CD4-positive, alpha-beta T cell treated with Interferon gamma for 1 hour (primary cell): ENCODE measurements around the gene PIMREG.

Source experiments
- DNase-seq: peaks from one replicate; pipeline ENCODE4 v3.0.0-alpha.2; 2020

PIMREG gene

GRCh38 chr17:6443692-6444570 lies at the start of gene PIMREG:
Gene PIMREG (plus strand): TSS chr17:6444455. CDS start chr17:6445111, 656 bp downstream.
- peak; percentile 87 for DNase-seq

- DNase-seq, result no peak
Observed at GRCh38 chr17:6398955-6399354, 45.3 kb upstream of the PIMREG start.

- no peak for DNase-seq
Observed at GRCh38 chr17:6402258-6402657, 42.0 kb upstream of the PIMREG start.

- DNase-seq, result no peak
Observed at GRCh38 chr17:6408276-6408675, 36.0 kb upstream of the PIMREG start.

- DNase-seq, result no peak
Observed at GRCh38 chr17:6408735-6409134, 35.5 kb upstream of the PIMREG start.

GRCh38 chr17:6413065-6413464 lies 31.2 kb upstream of the PIMREG start:
- no peak for DNase-seq

GRCh38 chr17:6415616-6416015 lies 28.6 kb upstream of the PIMREG start:
- no peak for DNase-seq

- peak; percentile 13 for DNase-seq
Observed at GRCh38 chr17:6420173-6420641, 24.0 kb upstream of the PIMREG start.

- DNase-seq, result peak; percentile 72
Observed at GRCh38 chr17:6421700-6422604, 22.3 kb upstream of the PIMREG start.

- no peak for DNase-seq
Observed at GRCh38 chr17:6422654-6423241, 21.5 kb upstream of the PIMREG start.

GRCh38 chr17:6423931-6424330 lies 20.3 kb upstream of the PIMREG start:
- DNase-seq, result no peak

GRCh38 chr17:6425407-6425806 lies 18.8 kb upstream of the PIMREG start:
- no peak for DNase-seq

- no peak for DNase-seq
Observed at GRCh38 chr17:6426356-6427101, 17.7 kb upstream of the PIMREG start.

GRCh38 chr17:6427279-6427781 lies 16.9 kb upstream of the PIMREG start:
- DNase-seq, result peak; percentile 18

GRCh38 chr17:6428207-6428965 lies 15.9 kb upstream of the PIMREG start:
- no peak for DNase-seq

GRCh38 chr17:6429266-6429665 lies 15.0 kb upstream of the PIMREG start:
- DNase-seq, result no peak

GRCh38 chr17:6430769-6431168 lies 13.5 kb upstream of the PIMREG start:
- no peak for DNase-seq

GRCh38 chr17:6435051-6435450 lies 9.2 kb upstream of the PIMREG start, which contains the start of gene AIPL1:
Gene AIPL1 (minus strand): TSS chr17:6435121. CDS start chr17:6435104, 17 bp downstream.
- no peak for DNase-seq

GRCh38 chr17:6435968-6436367 lies 8.3 kb upstream of the PIMREG start:
- peak; percentile 57 for DNase-seq

- no peak for DNase-seq
Observed at GRCh38 chr17:6437466-6437865, 6.8 kb upstream of the PIMREG start.

- DNase-seq, result no peak
Observed at GRCh38 chr17:6437956-6438355, 6.3 kb upstream of the PIMREG start.
